ENCODE measurements around the gene SLC30A7.
"Not testable (repeated sequence)": the region's sequence is repeated elsewhere in the genome, so short reads cannot be mapped to it uniquely, and the experiment has no call there.

The SLC30A7 gene, protein sequence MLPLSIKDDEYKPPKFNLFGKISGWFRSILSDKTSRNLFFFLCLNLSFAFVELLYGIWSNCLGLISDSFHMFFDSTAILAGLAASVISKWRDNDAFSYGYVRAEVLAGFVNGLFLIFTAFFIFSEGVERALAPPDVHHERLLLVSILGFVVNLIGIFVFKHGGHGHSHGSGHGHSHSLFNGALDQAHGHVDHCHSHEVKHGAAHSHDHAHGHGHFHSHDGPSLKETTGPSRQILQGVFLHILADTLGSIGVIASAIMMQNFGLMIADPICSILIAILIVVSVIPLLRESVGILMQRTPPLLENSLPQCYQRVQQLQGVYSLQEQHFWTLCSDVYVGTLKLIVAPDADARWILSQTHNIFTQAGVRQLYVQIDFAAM

DNA sequence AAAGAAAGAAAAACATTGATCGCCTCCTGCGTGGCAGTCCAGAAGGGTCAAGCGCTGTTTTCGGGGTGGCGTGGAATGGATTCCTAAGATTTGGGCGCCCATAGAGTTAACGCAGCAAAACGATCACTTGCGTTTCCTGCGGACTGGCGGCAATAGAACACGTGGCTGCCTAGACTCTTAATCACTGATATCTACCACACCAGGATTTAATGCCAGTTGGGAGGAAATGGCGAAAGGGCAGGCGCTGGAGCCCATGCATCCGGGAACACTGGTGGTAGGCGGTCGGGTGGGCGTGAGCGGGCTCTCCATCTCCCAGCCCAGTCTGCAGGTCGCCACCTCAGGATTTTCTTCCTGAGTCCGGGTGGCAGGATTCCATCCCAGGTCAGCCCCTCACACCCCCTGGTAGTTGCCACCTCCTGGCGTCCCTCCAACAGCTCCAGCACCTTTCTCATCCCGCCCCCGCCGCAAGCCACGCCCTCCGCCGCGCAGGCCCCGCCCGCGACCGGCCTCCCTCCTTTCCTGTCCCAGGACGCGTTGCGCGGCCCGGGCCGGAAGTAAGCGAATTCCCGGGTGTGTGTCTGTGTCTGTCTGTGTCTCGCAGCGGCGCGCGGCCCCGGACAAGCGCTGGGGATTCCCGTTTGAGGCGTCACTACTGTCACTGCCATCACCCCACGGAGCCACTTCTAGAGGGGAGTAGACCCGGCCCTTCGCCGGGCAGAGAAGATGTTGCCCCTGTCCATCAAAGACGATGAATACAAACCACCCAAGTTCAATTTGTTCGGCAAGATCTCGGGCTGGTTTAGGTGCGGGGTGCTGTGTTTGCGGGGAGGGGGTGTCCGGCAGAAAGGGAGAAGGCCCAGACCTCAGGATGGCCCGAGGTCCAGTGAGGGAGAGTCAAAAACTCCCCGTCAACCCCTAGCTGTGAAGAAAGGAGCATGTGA lies at the start of gene SLC30A7:
Gene SLC30A7, plus strand, starts transcription at position 551 of the 941 bp plus-strand sequence. Its CDS starts 173 bp downstream, at position 724.
- DNase-seq, result peak; percentile 99

DNA sequence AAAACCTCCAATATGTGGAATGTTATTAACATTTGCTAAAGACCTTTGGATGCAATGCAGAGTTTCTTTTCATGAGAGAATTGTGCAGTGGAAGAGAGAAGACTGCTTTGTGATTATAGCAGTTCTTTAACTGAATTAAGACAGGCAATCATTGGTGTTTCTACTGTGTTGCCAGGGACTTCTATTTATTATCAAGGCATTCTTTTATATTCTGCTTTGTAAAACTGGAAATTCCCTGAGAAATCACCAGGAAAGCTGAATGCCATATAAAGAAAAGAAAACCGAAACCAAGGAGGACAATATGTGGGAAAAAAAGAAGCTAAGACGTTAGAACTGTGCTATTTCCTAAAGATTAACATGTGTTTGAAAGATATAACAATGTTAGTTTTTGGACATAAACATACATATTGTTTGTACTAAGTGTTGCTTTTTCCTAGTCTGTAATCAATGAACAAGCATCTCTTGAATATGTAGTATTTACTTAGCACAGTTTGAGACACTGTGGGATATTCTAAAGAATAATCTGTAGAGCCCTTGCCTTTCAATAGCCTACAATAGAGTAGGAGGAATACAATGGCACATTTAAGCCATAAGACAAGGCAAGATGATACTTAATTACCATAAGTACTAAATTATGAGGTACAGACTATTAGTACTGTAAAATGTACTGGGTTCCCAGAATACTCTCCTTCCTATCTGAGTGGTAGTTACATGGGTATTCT lies 48.4 kb upstream of the SLC30A7 start:
- DNase-seq, result no peak

DNA sequence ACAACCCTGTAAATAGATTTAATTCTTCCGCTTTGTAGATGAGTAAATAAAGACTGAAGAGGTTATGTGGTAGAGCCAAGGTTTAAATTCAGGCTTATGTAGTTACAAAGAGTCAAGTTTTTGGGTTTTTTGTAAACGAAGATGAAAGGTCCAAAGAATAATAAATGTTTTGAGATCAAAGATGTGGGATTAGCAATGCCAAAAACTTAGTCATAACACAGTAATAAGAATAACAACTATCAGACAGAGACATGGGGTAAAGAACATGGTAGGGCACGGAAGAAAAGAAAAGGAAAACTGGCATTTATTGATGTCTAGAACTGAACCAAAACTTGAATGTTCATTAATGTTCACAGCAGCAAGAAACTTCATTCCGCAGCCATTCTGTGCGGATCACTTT lies 44.2 kb upstream of the SLC30A7 start:
- no peak for DNase-seq

GRCh38 chr1:100852976-100853375 lies 42.9 kb upstream of the SLC30A7 start:
- DNase-seq, result no peak

DNA sequence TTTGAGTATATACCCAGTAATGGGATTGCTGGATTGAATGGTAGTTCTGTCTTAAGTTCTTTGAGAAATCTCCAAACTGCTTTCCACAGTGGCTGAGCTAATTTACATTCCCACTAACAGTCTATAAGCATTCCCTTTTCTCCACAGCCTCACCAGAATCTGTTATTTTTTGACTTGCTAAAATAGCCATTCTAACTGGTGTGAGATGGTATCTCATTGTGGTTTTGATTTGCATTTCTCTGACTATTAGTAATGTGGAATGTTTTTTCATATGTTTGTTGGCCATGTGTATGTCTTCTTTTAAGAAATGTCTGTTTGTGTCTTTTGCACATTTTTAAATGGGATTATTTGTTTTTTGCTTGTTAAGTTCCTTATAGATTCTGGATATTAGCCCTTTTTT lies 40.8 kb upstream of the SLC30A7 start:
- DNase-seq, result not testable (repeated sequence)

DNA sequence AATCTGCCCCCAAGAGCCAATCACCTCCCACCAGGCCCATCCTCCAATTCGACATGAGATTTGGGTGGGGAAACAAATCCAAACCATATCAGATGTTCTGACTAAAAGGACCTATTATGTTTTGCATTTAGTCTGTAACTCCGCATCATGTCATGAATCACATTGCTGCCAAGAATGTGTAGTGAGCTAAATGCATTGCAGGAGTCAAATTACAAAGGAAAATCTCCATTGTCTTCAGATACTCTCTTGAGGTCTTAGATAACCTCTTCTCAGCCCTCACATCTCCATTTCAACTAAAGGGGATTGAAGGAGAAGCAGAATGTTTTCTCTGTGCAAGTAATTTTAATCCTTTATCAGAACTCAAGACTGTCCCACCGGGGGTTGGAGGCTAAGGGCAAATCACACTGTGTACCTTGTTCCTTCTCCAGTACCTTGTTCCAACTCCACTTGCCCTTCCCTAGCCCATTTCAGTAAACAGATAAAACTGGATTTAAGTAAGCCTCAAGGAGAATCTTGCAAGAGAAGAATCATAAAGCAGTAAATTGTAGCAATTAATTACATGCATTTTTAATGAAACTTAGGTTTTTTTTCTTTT lies 35.4 kb upstream of the SLC30A7 start:
- no peak for DNase-seq

DNA sequence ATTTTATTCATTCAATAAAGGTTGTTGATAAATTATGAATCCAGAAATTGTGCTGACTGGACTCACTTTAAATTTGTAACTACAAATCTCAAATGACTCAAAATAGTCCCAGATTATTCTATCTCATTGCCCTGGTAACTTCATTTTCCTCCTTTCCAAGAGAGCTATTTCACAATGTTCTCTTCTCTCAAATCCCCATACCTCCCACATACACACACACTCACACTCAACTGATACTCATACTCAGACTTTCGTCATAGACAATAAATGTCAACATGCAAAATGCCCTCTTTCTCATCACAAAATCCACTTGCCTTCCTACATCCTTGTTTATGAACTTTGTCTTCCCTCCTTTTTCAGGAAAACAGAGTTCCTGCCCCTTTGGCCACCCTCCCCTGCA lies 34.5 kb upstream of the SLC30A7 start:
- DNase-seq, result no peak

- DNase-seq, result no peak
These were observed 33.3 kb upstream of the SLC30A7 start for GRCh38 chr1:100862591-100862990.

- DNase-seq, result no peak
These were observed 29.6 kb upstream of the SLC30A7 start for GRCh38 chr1:100866041-100866900.

DNA sequence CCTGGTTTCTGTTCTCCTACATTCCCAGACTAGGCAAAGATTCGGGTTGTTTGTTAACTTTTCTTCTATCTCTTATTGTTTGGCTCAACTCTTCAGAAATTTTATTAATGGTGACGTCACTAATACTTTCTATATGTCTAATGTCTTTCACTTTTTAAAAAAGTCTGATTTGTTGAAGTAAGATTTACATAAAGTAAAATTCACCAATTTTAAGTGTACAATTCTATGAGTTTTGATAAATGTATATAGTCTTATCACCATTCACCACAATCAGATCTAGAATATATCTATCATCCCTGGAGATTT lies 29.0 kb upstream of the SLC30A7 start:
- DNase-seq, result no peak

GRCh38 chr1:100868364-100868995 lies 27.4 kb upstream of the SLC30A7 start:
- no peak for DNase-seq

DNA sequence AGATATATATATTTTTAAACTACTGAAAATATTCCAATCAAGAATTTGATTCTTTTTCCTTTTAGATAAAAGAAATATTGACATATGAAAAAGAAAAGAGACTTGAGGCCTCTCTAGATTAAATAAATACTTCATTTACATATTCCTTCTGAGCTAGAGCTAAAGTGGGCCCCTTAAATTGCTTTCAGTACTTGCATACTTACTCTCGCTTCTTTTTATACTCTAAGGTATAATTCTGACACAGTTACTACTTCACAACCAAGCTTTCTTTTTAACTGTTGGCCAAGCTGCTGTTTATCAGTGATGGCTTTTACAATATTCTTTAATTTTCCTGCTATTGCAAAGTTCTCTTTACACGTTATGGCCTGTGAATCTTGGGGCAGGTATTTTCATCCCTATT lies 25.9 kb upstream of the SLC30A7 start:
- DNase-seq, result no peak

- no peak for DNase-seq
These were observed 21.5 kb upstream of the SLC30A7 start for GRCh38 chr1:100874433-100874832.

GRCh38 chr1:100875228-100875627 lies 20.7 kb upstream of the SLC30A7 start:
- no peak for DNase-seq

- DNase-seq, result no peak
These were observed 19.6 kb upstream of the SLC30A7 start for GRCh38 chr1:100876291-100876690.

GRCh38 chr1:100879422-100879821 lies 16.5 kb upstream of the SLC30A7 start:
- DNase-seq, result no peak

- DNase-seq, result no peak
These were observed 14.2 kb upstream of the SLC30A7 start for GRCh38 chr1:100881687-100882086.

DNA sequence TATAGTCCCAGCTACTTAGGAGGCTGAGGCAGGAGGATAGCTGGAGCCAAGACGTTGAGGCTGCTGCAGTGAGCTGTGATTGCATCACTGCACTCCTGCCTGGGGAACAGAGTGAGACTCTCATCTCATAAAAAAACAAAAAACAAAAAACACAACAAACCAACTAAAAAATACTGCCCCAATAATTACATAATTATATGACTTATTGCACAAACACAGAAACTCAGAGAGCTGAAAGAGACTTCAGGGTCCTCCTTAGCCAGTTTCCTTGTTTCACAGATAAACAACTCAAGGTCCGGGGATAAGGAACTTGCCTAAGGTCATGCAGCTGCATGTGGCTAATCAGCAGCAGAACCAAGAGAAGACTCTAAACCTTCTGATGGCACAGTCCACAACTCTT lies 13.2 kb upstream of the SLC30A7 start:
- DNase-seq, result no peak

DNA sequence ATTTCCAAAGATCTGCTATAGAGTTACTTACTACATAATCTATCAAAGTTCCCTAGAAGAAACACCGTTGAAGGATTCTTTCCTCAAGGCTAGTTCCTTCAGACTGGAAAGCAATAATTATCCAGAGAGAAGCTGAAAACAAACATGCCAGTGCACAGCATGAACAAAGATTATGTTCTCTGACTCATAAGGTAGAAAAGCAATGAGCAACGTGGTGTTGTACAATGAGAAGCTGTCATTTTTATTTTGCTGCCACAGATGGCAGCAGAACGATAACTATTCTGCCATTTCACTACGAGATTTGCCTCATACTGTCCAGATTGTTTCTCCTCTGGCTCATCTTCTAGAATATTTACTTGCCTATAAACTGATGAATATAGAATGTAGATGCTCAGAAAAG lies 11.9 kb upstream of the SLC30A7 start:
- DNase-seq, result no peak

- DNase-seq, result not testable (repeated sequence)
These were observed 6.9 kb upstream of the SLC30A7 start for GRCh38 chr1:100889007-100889406.

- DNase-seq, result not testable (repeated sequence)
These were observed 5.9 kb upstream of the SLC30A7 start for GRCh38 chr1:100889869-100890482.
